Measurements from ENCODE around the gene NOTCH4. TPM values are rescaled to one million over a fixed set of nuclear protein-coding genes. Genes with fewer than 3 reads are reported as not detected.
"Not testable (repeated sequence)": the region's sequence is repeated elsewhere in the genome, so short reads cannot be mapped to it uniquely, and the experiment has no call there.

The NOTCH4 gene
- total RNA-seq, 1 donor from 2014 or later: 9.9 TPM

DNA sequence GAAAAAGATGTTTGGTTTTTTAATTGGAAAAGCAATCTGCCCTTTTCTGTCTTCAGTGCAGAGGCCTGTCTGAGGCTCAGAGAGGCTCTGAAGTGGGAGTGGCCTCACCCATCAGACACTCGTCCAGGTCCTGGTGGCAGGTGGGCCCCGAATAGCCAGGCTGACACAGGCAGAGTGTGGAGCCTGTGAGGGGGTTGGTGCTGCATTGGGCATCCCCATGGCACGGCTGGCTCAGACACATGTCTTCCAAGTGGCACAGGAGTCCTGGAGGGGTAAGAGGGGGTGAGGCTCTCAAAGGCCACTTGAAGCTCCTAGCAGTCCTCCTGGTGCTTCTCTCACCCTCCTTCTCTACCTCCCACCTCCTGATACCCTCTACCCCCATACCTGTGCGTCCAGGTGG lies 3.8 kb downstream of the NOTCH4 start:
- H3K27ac ChIP-seq (ENCODE audit: low read depth, low read length): no peak overlapping the region
- no peak overlapping the region for H3K9ac ChIP-seq (ENCODE audit: low read depth in 1 of 3, low read length in 3 of 3)
- H3K36me3 ChIP-seq (ENCODE audit: control insufficient read depth in 3 of 3, insufficient read depth in 3 of 3, low read length in 3 of 3): peaks cover 0 to 2% (median 0%) of the 10 kb centered on the region in 3 donors
- peaks cover 0 to 7% (median 0%) of the 10 kb centered on the region in 3 donors for H3K4me1 ChIP-seq (ENCODE audit: control insufficient read depth in 3 of 3, insufficient read depth in 3 of 3, low read length in 3 of 3)
- H3K4me3 ChIP-seq (ENCODE audit: low read length in 3 of 3): no peak overlapping the region
- peaks cover 0 to 13% (median 4%) of the 10 kb centered on the region in 3 donors for H3K27me3 ChIP-seq (ENCODE audit: control insufficient read depth in 3 of 3, insufficient read depth in 3 of 3, low read length in 3 of 3)
- no peaks in the 10 kb centered on the region for H3K9me3 ChIP-seq (ENCODE audit: control insufficient read depth in 3 of 3, low read length in 3 of 3)

DNA sequence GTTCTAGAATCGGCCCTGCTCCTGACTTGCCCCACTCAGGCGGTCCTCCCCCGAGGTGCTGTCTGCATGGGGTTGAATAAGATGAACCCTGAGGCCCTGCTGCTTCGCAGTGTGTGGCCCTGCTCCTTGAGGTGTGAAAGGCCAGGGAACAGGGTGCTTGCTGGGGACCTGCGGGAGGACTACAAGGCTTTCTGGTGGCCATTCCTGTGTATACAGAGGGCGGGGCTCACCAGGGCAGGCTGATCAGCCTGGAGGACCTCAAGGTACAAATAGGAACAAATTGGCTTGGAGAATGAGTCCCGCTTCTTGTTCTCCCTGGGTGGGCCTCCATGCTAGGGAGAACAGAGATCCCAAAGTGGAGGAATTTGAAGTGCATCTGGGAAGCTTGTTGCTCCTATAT lies 5.7 kb downstream of the NOTCH4 start:
- Histone ChIP-seq H3K4me3 (ENCODE audit: low read length in 3 of 3) (no peak overlapping the region), H3K4me1 (ENCODE audit: control insufficient read depth in 3 of 3, insufficient read depth in 3 of 3, low read length in 3 of 3) (peaks cover 0 to 7% (median 0%) of the 10 kb centered on the region in 3 donors), H3K9ac (ENCODE audit: low read depth in 1 of 3, low read length in 3 of 3) (no peak overlapping the region), H3K9me3 (ENCODE audit: control insufficient read depth in 3 of 3, low read length in 3 of 3) (no peaks in the 10 kb centered on the region), H3K36me3 (ENCODE audit: control insufficient read depth in 3 of 3, insufficient read depth in 3 of 3, low read length in 3 of 3) (peaks cover 0 to 2% (median 0%) of the 10 kb centered on the region in 3 donors), H3K27ac (ENCODE audit: low read depth, low read length) (no peak overlapping the region), H3K27me3 (ENCODE audit: control insufficient read depth in 3 of 3, insufficient read depth in 3 of 3, low read length in 3 of 3) (peaks cover 0 to 13% (median 4%) of the 10 kb centered on the region in 3 donors)

DNA sequence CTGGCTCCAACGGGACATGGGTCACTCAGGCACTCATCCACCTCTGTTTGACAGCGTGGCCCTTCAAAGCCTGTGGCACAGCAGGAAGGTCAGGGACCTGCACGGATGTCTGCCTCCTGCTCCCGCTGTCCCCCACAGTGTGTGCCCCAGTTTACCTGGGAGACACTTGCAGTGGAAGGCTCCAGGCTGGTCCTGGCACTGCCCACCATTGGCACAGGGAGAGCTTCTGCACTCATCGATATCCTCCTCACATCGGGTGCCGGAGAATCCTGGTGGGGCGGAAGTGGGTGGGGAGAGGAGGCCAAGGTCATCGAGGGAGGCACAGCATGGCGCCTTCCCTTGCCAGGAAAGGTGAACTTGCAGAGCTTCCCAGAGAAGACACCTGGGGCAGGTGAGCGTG lies 6.9 kb downstream of the NOTCH4 start:
- H3K27me3 ChIP-seq (ENCODE audit: control insufficient read depth in 3 of 3, insufficient read depth in 3 of 3, low read length in 3 of 3): peaks cover 0 to 13% (median under 1%) of the 10 kb centered on the region in 3 donors
- H3K36me3 ChIP-seq (ENCODE audit: control insufficient read depth in 3 of 3, insufficient read depth in 3 of 3, low read length in 3 of 3): peaks cover 0 to 2% (median 0%) of the 10 kb centered on the region in 3 donors
- H3K9ac ChIP-seq (ENCODE audit: low read depth in 1 of 3, low read length in 3 of 3): no peak overlapping the region
- peaks cover 0 to 2% (median 0%) of the 10 kb centered on the region in 3 donors for H3K4me1 ChIP-seq (ENCODE audit: control insufficient read depth in 3 of 3, insufficient read depth in 3 of 3, low read length in 3 of 3)
- no peak overlapping the region for H3K4me3 ChIP-seq (ENCODE audit: low read length in 3 of 3)
- no peak overlapping the region for H3K27ac ChIP-seq (ENCODE audit: low read depth, low read length)
- H3K9me3 ChIP-seq (ENCODE audit: control insufficient read depth in 3 of 3, low read length in 3 of 3): no peaks in the 10 kb centered on the region

DNA sequence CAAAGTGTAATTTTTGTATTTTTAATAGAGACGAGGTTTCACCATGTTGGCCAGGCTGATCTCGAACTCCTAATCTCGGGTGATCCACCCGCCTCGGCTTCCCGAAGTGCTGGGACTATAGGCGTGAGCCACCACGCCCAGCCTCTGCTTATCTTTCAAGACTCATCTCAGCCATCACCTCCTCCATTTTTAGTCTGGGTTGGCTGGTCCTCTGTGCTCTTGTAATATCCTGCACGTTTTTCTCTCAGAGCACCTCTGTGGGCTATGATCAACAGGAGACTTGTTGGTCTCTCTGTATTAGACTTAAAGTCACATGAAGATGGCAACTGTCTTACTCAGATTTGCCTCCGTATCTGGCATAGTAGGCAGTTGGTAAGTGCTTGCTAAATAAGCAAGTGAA lies 7.6 kb downstream of the NOTCH4 start:
- no peak overlapping the region for H3K27ac ChIP-seq (ENCODE audit: low read depth, low read length)
- H3K4me1 ChIP-seq (ENCODE audit: control insufficient read depth in 3 of 3, insufficient read depth in 3 of 3, low read length in 3 of 3): no peaks in the 10 kb centered on the region
- no peaks in the 10 kb centered on the region for H3K9me3 ChIP-seq (ENCODE audit: control insufficient read depth in 3 of 3, low read length in 3 of 3)
- H3K27me3 ChIP-seq (ENCODE audit: control insufficient read depth in 3 of 3, insufficient read depth in 3 of 3, low read length in 3 of 3): peaks cover 0 to 13% (median 0%) of the 10 kb centered on the region in 3 donors
- H3K36me3 ChIP-seq (ENCODE audit: control insufficient read depth in 3 of 3, insufficient read depth in 3 of 3, low read length in 3 of 3): peaks cover 0 to 2% (median 0%) of the 10 kb centered on the region in 3 donors
- H3K4me3 ChIP-seq (ENCODE audit: low read length in 3 of 3): no peak overlapping the region
- H3K9ac ChIP-seq (ENCODE audit: low read depth in 1 of 3, low read length in 3 of 3): no peak overlapping the region

- H3K27ac ChIP-seq (ENCODE audit: low read depth, low read length): no peak overlapping the region
- no peaks in the 10 kb centered on the region for H3K9me3 ChIP-seq (ENCODE audit: control insufficient read depth in 3 of 3, low read length in 3 of 3)
- no peak overlapping the region for H3K9ac ChIP-seq (ENCODE audit: low read depth in 1 of 3, low read length in 3 of 3)
- peaks cover 0 to 13% (median 0%) of the 10 kb centered on the region in 3 donors for H3K27me3 ChIP-seq (ENCODE audit: control insufficient read depth in 3 of 3, insufficient read depth in 3 of 3, low read length in 3 of 3)
- no peak overlapping the region for H3K4me3 ChIP-seq (ENCODE audit: low read length in 3 of 3)
- peaks cover 0 to 2% (median 0%) of the 10 kb centered on the region in 3 donors for H3K36me3 ChIP-seq (ENCODE audit: control insufficient read depth in 3 of 3, insufficient read depth in 3 of 3, low read length in 3 of 3)
- H3K4me1 ChIP-seq (ENCODE audit: control insufficient read depth in 3 of 3, insufficient read depth in 3 of 3, low read length in 3 of 3): no peaks in the 10 kb centered on the region
Measured at GRCh38 chr6:32215617-32216016, 8.2 kb downstream of the NOTCH4 start.

DNA sequence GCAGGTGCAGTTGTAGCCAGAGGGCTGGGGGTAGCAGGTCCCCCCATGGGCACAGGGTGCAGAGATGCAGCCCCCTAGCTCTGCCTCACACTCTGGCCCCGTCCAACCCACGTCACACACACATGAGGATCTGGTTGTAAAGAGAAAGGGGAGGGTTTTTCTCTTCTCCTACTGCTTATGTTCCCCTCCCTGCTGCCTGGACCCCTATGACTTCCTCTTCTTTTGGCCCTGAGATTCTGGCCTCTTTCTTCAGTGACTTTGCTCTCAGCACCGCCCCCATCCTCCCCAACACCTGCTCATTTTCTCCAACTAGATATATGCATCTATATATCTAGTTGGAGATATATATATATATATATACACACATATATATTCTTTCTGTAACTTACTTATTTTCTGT lies 9.7 kb downstream of the NOTCH4 start:
- Histone ChIP-seq H3K9me3 (ENCODE audit: control insufficient read depth in 3 of 3, low read length in 3 of 3) (no peaks in the 10 kb centered on the region), H3K9ac (ENCODE audit: low read depth in 1 of 3, low read length in 3 of 3) (no peak overlapping the region), H3K36me3 (ENCODE audit: control insufficient read depth in 3 of 3, insufficient read depth in 3 of 3, low read length in 3 of 3) (peaks cover 0 to 2% (median 0%) of the 10 kb centered on the region in 3 donors), H3K27me3 (ENCODE audit: control insufficient read depth in 3 of 3, insufficient read depth in 3 of 3, low read length in 3 of 3) (peaks cover 0 to under 1% (median 0%) of the 10 kb centered on the region in 3 donors), H3K27ac (ENCODE audit: low read depth, low read length) (no peak overlapping the region), H3K4me1 (ENCODE audit: control insufficient read depth in 3 of 3, insufficient read depth in 3 of 3, low read length in 3 of 3) (no peaks in the 10 kb centered on the region), H3K4me3 (ENCODE audit: low read length in 3 of 3) (no peak overlapping the region)

GRCh38 chr6:32213649-32214048 lies 10.2 kb downstream of the NOTCH4 start:
- H3K9me3 ChIP-seq (ENCODE audit: control insufficient read depth in 3 of 3, low read length in 3 of 3): no peaks in the 10 kb centered on the region
- no peak overlapping the region for H3K27ac ChIP-seq (ENCODE audit: low read depth, low read length)
- H3K9ac ChIP-seq (ENCODE audit: low read depth in 1 of 3, low read length in 3 of 3): no peak overlapping the region
- no peaks in the 10 kb centered on the region for H3K4me1 ChIP-seq (ENCODE audit: control insufficient read depth in 3 of 3, insufficient read depth in 3 of 3, low read length in 3 of 3)
- H3K27me3 ChIP-seq (ENCODE audit: control insufficient read depth in 3 of 3, insufficient read depth in 3 of 3, low read length in 3 of 3): no peaks in the 10 kb centered on the region
- no peak overlapping the region for H3K4me3 ChIP-seq (ENCODE audit: low read length in 3 of 3)
- H3K36me3 ChIP-seq (ENCODE audit: control insufficient read depth in 3 of 3, insufficient read depth in 3 of 3, low read length in 3 of 3): peaks cover 0 to 2% (median 0%) of the 10 kb centered on the region in 3 donors

DNA sequence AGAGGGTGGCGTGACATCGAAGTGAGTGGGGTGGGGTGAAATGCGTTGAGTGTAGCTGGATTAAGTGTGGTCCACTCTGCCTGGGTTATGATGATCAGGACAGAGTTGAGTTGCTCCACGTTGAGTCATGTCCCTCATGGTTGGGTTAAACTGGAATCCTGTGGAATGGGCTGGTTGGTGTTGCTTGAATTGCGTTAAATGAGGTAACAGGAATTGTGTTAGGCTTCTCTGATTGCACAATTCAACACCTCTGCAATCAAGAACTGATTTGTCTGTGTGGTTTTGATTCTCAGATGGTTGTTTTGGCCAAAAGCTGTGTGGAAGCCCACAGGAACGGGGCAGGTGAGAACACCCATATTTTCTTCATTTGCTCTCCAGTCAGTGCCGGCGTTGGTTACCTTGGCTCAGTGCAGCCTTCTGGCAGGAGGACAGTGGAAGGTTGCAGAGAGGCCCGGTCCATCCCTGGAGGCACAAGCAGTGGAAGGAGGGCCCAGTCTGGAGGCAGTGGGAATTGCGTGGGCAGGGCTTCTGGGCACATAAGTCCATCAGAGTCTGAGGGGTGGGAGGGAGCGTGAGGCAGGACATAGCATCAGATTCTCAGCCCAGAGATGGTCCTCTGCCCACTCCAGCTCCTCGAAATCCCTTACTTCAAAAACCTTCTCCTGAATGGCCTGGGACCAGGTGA lies 11.6 kb downstream of the NOTCH4 start:
- Histone ChIP-seq H3K27me3 (ENCODE audit: control insufficient read depth in 3 of 3, insufficient read depth in 3 of 3, low read length in 3 of 3) (no peaks in the 10 kb centered on the region), H3K27ac (ENCODE audit: low read depth, low read length) (no peak overlapping the region), H3K9ac (ENCODE audit: low read depth in 1 of 3, low read length in 3 of 3) (no peak overlapping the region), H3K4me1 (ENCODE audit: control insufficient read depth in 3 of 3, insufficient read depth in 3 of 3, low read length in 3 of 3) (no peaks in the 10 kb centered on the region), H3K4me3 (ENCODE audit: low read length in 3 of 3) (no peak overlapping the region), H3K36me3 (ENCODE audit: control insufficient read depth in 3 of 3, insufficient read depth in 3 of 3, low read length in 3 of 3) (peaks cover 0 to 2% (median 0%) of the 10 kb centered on the region in 3 donors), H3K9me3 (ENCODE audit: control insufficient read depth in 3 of 3, low read length in 3 of 3) (no peaks in the 10 kb centered on the region)

GRCh38 chr6:32211432-32211831 lies 12.4 kb downstream of the NOTCH4 start:
- H3K36me3 ChIP-seq (ENCODE audit: control insufficient read depth in 3 of 3, insufficient read depth in 3 of 3, low read length in 3 of 3); H3K4me3 ChIP-seq (ENCODE audit: low read length in 3 of 3): not testable (repeated sequence)

GRCh38 chr6:32210191-32210601 lies 13.7 kb downstream of the NOTCH4 start:
- Histone ChIP-seq H3K27me3 (ENCODE audit: control insufficient read depth in 3 of 3, insufficient read depth in 3 of 3, low read length in 3 of 3) (no peaks in the 10 kb centered on the region), H3K4me1 (ENCODE audit: control insufficient read depth in 3 of 3, insufficient read depth in 3 of 3, low read length in 3 of 3) (no peaks in the 10 kb centered on the region), H3K9ac (ENCODE audit: low read depth in 1 of 3, low read length in 3 of 3) (no peak overlapping the region), H3K27ac (ENCODE audit: low read depth, low read length) (no peak overlapping the region), H3K9me3 (ENCODE audit: control insufficient read depth in 3 of 3, low read length in 3 of 3) (no peaks in the 10 kb centered on the region), H3K36me3 (ENCODE audit: control insufficient read depth in 3 of 3, insufficient read depth in 3 of 3, low read length in 3 of 3) (no peaks in the 10 kb centered on the region), H3K4me3 (ENCODE audit: low read length in 3 of 3) (no peak overlapping the region)

More at GRCh38 chr6:32211432-32211831, 12.4 kb downstream of the NOTCH4 start:
- H3K9ac ChIP-seq (ENCODE audit: low read depth in 1 of 3, low read length in 3 of 3); H3K9me3 ChIP-seq (ENCODE audit: control insufficient read depth in 3 of 3, low read length in 3 of 3); H3K27me3 ChIP-seq (ENCODE audit: control insufficient read depth in 3 of 3, insufficient read depth in 3 of 3, low read length in 3 of 3); H3K4me1 ChIP-seq (ENCODE audit: control insufficient read depth in 3 of 3, insufficient read depth in 3 of 3, low read length in 3 of 3); H3K27ac ChIP-seq (ENCODE audit: low read depth, low read length): not testable (repeated sequence)

Data from skeletal muscle tissue (tissue), 4 donors.